ENCODE measurements around the gene MACROD2.

GRCh38 chr20:15379681-15380296 is 1384.5 kb downstream of the MACROD2 start:
- no peak for TF ChIP-seq CTCF (optimal IDR thresholded peaks at IDR 0.05 in 1 of 3, IDR thresholded peaks at IDR 0.05 in 1 of 3, conservative IDR thresholded peaks at IDR 0.05 in 1 of 3; ENCODE audit: extremely low read depth in 1 of 3, insufficient read depth in 2 of 3, low read length in 3 of 3)
- TF ChIP-seq EZH2 (IDR thresholded peaks at IDR 0.05; ENCODE audit: low read length) = no peak
